NB4 (cell line): Measurements from ENCODE around the gene RREB1.

Experiments
- CTCF ChIP-seq: IDR thresholded peaks from one replicate; pipeline ENCODE4 v1.5.1; 2012; ENCODE audit warnings: low read depth, low read length
- POLR2A ChIP-seq: IDR thresholded peaks from 2 replicates; pipeline ENCODE4 v1.6.1; 2011; ENCODE audit warnings: mild to moderate bottlenecking; ENCODE audit not compliant: insufficient read length; ENCODE audit errors: extremely low read depth
- TF ChIP-seq, protein P1 (sequence below): IDR thresholded peaks from 2 replicates; pipeline ENCODE4 v1.6.1; 2011; ENCODE audit warnings: low read depth, low read length

DNA sequence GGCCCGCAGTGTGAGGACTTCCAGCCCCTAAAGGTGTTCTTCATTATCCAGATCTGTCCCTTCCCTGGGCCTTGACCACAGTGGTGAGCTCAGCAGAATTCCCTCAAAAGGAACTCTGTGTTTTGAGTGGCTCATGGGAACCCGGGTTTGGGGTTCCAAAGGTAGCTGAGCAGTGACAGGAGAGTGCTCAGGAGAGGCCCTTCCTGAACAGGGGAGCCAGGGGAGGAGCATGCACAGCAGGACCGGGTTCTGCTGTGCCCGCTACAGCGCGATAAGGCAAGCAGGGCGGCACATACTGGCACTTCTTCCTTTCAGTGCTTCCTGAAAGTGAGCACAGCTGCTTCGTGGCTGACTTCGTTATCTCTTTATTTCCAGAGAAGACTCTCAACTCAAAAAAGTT is 117.0 kb downstream of the RREB1 start:
- TF ChIP-seq CTCF (no peak), POLR2A (no peak)
- TF ChIP-seq, protein P1, sequence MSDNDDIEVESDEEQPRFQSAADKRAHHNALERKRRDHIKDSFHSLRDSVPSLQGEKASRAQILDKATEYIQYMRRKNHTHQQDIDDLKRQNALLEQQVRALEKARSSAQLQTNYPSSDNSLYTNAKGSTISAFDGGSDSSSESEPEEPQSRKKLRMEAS: no peak
